ENCODE measurements around the gene PGP.

The PGP gene

DNA sequence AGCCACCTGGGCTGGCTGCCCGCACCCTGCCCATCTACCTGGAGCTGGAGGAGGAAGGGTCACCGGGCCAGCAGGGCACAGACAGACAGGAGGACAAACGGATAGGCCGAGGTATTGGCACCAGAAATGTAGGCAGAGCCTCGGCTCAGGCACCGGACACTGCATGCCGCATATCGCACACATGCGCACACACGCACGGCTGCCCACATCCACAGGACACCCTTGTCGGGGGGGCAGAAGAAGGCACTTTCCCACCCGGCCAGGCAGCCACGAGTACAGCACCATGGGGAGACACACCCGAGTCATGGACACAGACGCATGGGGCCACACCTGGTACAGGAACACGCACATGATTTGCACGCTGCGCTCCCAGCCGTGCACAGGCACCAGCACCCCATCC lies 32.7 kb downstream of the PGP start:
- Histone ChIP-seq H3K9me2 (ENCODE audit: low read depth, low read length) (no peaks in the 10 kb centered on the region), H3K79me2 (ENCODE audit: insufficient read depth, low read length) (no peaks in the 10 kb centered on the region), H3F3A (ENCODE audit: insufficient read depth, low read length) (no peaks in the 10 kb centered on the region), H4K20me1 (ENCODE audit: insufficient read depth, low read length) (no peaks in the 10 kb centered on the region), H3K9ac (ENCODE audit: low read length) (no peak overlapping the region), H3K36me3 (ENCODE audit: insufficient read depth, low read length) (peaks cover 8% of the 10 kb centered on the region; the same call in 1 of the 2 replicates), H3K4me3 (ENCODE audit: low read depth, low read length, poor library complexity, severe bottlenecking) (no peak overlapping the region), H2AFZ (ENCODE audit: low read length) (no peak overlapping the region), H3K4me2 (ENCODE audit: low read length) (no peak overlapping the region), H3K9me3 (ENCODE audit: low read length) (no peaks in the 10 kb centered on the region), H3K4me1 (ENCODE audit: insufficient read depth, low read length, severe bottlenecking) (no peaks in the 10 kb centered on the region), H3K27me3 (ENCODE audit: insufficient read depth, low read length) (peaks cover 8% of the 10 kb centered on the region; the same call in 1 of the 2 replicates), H3K27ac (ENCODE audit: low read depth, low read length, poor library complexity, severe bottlenecking) (no peak overlapping the region)
- TF ChIP-seq, protein P1, sequence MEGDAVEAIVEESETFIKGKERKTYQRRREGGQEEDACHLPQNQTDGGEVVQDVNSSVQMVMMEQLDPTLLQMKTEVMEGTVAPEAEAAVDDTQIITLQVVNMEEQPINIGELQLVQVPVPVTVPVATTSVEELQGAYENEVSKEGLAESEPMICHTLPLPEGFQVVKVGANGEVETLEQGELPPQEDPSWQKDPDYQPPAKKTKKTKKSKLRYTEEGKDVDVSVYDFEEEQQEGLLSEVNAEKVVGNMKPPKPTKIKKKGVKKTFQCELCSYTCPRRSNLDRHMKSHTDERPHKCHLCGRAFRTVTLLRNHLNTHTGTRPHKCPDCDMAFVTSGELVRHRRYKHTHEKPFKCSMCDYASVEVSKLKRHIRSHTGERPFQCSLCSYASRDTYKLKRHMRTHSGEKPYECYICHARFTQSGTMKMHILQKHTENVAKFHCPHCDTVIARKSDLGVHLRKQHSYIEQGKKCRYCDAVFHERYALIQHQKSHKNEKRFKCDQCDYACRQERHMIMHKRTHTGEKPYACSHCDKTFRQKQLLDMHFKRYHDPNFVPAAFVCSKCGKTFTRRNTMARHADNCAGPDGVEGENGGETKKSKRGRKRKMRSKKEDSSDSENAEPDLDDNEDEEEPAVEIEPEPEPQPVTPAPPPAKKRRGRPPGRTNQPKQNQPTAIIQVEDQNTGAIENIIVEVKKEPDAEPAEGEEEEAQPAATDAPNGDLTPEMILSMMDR (IDR thresholded peaks at IDR 0.05; ENCODE audit: low read length) = no peak
- TF ChIP-seq EZH2 (IDR thresholded peaks at IDR 0.05; ENCODE audit: borderline replicate concordance, low read length) = no peak

DNA sequence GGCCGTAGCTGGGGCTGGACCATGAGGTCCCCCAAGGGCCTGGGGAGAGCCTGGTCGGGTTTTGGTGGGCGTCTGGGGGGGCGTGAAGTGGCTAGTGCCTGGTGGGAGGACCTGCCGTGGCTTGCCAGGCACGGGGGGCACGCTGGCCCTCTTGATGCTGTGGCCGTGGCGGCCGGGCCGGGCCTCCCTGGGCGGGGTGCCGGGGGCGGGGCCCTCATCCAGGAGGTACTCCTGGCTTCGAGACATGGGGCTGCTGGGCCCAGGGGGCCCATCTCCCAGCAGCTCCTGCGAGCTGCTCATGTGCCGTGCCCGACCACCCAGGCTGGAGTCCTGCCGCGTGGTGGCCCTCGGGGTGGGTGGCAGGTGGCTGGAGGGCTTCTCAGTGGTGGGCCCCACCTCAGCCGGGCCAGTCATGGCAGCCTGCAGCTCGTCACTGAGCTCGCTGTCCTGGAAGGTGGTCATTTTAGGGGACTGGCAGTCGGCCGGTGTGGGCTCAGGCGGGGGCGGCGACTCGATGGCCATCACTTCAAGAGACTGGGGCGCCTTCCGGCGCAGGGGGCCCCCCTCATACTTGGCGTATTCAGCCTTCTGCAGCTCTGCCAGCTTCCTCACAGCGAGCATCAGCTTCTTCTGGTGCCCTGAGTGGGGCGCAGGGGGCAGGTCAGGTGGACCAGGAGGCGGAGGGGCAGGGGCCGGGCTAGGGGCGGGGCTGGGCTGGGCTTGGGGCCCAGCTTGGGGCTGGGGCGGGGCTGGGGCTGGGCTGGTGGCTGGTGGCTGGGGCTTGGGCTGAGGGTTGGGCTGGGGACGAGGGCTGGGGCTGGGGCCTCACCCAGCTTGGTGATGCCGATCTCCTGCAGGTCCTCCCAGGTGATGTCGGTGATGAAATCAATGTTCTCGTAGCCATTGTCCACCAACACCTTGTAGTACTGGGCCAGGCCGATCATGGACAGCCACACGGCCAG lies 33.4 kb downstream of the PGP start:
- Histone ChIP-seq H3K9ac (ENCODE audit: low read length) (no peak overlapping the region), H3K36me3 (ENCODE audit: insufficient read depth, low read length) (peaks cover 12% of the 10 kb centered on the region), H3F3A (ENCODE audit: insufficient read depth, low read length) (no peaks in the 10 kb centered on the region), H3K27me3 (ENCODE audit: insufficient read depth, low read length) (peaks cover 1% of the 10 kb centered on the region; the same call in 1 of the 2 replicates), H3K9me2 (ENCODE audit: low read depth, low read length) (no peaks in the 10 kb centered on the region), H3K4me2 (ENCODE audit: low read length) (no peak overlapping the region), H3K4me3 (ENCODE audit: low read depth, low read length, poor library complexity, severe bottlenecking) (no peak overlapping the region), H3K4me1 (ENCODE audit: insufficient read depth, low read length, severe bottlenecking) (no peaks in the 10 kb centered on the region), H2AFZ (ENCODE audit: low read length) (no peak overlapping the region), H3K27ac (ENCODE audit: low read depth, low read length, poor library complexity, severe bottlenecking) (no peak overlapping the region), H4K20me1 (ENCODE audit: insufficient read depth, low read length) (no peaks in the 10 kb centered on the region), H3K79me2 (ENCODE audit: insufficient read depth, low read length) (no peaks in the 10 kb centered on the region), H3K9me3 (ENCODE audit: low read length) (no peaks in the 10 kb centered on the region)
- TF ChIP-seq EZH2 (IDR thresholded peaks at IDR 0.05; ENCODE audit: borderline replicate concordance, low read length) = no peak
- TF ChIP-seq, protein P1 (IDR thresholded peaks at IDR 0.05; ENCODE audit: low read length) = no peak

DNA sequence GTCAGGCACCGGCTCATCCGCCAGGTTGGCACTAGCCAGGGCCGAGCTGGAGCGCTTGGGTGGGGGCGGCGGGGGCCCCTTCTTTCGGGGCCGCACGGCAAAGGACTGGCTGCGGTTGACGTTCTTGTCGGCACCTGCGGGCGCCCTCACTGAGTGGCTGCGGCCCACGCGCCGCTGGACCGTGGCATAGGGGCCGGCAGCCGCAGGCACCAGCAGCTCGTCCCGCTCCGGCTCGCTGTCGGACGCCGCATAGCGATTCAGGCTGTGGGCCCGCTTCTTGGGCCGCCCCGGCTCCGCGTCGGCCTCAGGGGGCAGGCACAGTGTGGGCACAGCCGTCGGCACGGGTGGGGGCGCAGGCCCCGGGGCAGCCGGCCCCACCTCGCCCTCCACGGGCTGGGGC lies 34.2 kb downstream of the PGP start:
- TF ChIP-seq, protein P1 (IDR thresholded peaks at IDR 0.05; ENCODE audit: low read length) = no peak
- no peak for TF ChIP-seq EZH2 (IDR thresholded peaks at IDR 0.05; ENCODE audit: borderline replicate concordance, low read length)
- no peaks in the 10 kb centered on the region for H3K9me2 ChIP-seq (ENCODE audit: low read depth, low read length)
- H4K20me1 ChIP-seq (ENCODE audit: insufficient read depth, low read length) = no peaks in the 10 kb centered on the region
- H3K4me3 ChIP-seq (ENCODE audit: low read depth, low read length, poor library complexity, severe bottlenecking) = no peak overlapping the region
- peaks cover 20% of the 10 kb centered on the region for H3K36me3 ChIP-seq (ENCODE audit: insufficient read depth, low read length)
- no peaks in the 10 kb centered on the region for H3K9me3 ChIP-seq (ENCODE audit: low read length)
- H3K79me2 ChIP-seq (ENCODE audit: insufficient read depth, low read length) = no peaks in the 10 kb centered on the region
- no peaks in the 10 kb centered on the region for H3F3A ChIP-seq (ENCODE audit: insufficient read depth, low read length)
- H3K27me3 ChIP-seq (ENCODE audit: insufficient read depth, low read length) = no peaks in the 10 kb centered on the region; the same call in 1 of the 2 replicates
- no peak overlapping the region for H2AFZ ChIP-seq (ENCODE audit: low read length)
- H3K4me1 ChIP-seq (ENCODE audit: insufficient read depth, low read length, severe bottlenecking) = no peaks in the 10 kb centered on the region
- no peak overlapping the region for H3K4me2 ChIP-seq (ENCODE audit: low read length)
- no peak overlapping the region for H3K9ac ChIP-seq (ENCODE audit: low read length)
- no peak overlapping the region for H3K27ac ChIP-seq (ENCODE audit: low read depth, low read length, poor library complexity, severe bottlenecking)
